Hematopoietic multipotent progenitor cell treated with erythropoietin and hydrocortisone succinate and interleukin-3 and kit ligand, for 4 days (in vitro differentiated cells): ENCODE data around the gene BHMT2.

Experiments used
- DNase-seq: peaks from one replicate; pipeline ENCODE4 v3.0.0-alpha.2; 2015

The BHMT2 gene

GRCh38 chr5:79069488-79070349 lies at the start of gene BHMT2, which contains the start of gene DMGDH:
Gene BHMT2, plus strand, starts transcription at chr5:79069767. Its CDS starts 16 bp downstream, at chr5:79069783.
Gene DMGDH, minus strand, starts transcription at chr5:79069674. Its CDS starts 54 bp downstream, at chr5:79069620.
- DNase-seq: peak; percentile 37

- peak; percentile 85 for DNase-seq
Measured at GRCh38 chr5:79020861-79021561, 48.6 kb upstream of the BHMT2 start.

GRCh38 chr5:79021753-79022152 lies 47.8 kb upstream of the BHMT2 start:
- DNase-seq: no peak

GRCh38 chr5:79022771-79023170 lies 46.8 kb upstream of the BHMT2 start:
- DNase-seq: no peak

GRCh38 chr5:79023348-79023747 lies 46.2 kb upstream of the BHMT2 start:
- no peak for DNase-seq

GRCh38 chr5:79023947-79024346 lies 45.6 kb upstream of the BHMT2 start:
- no peak for DNase-seq

GRCh38 chr5:79025054-79025472 lies 44.5 kb upstream of the BHMT2 start:
- DNase-seq: peak; percentile 76

- DNase-seq: no peak
Measured at GRCh38 chr5:79030663-79031484, 38.7 kb upstream of the BHMT2 start.

GRCh38 chr5:79031485-79031867 lies 38.1 kb upstream of the BHMT2 start:
- no peak for DNase-seq

GRCh38 chr5:79032031-79032695 lies 37.4 kb upstream of the BHMT2 start:
- no peak for DNase-seq

GRCh38 chr5:79032782-79033181 lies 36.8 kb upstream of the BHMT2 start:
- DNase-seq: no peak

GRCh38 chr5:79035237-79035636 lies 34.3 kb upstream of the BHMT2 start:
- DNase-seq: no peak

GRCh38 chr5:79036769-79037168 lies 32.8 kb upstream of the BHMT2 start:
- DNase-seq: no peak

GRCh38 chr5:79042188-79042587 lies 27.4 kb upstream of the BHMT2 start:
- DNase-seq: no peak

- no peak for DNase-seq
Measured at GRCh38 chr5:79047199-79047598, 22.4 kb upstream of the BHMT2 start.

- no peak for DNase-seq
Measured at GRCh38 chr5:79048437-79048836, 21.1 kb upstream of the BHMT2 start.

- DNase-seq: no peak
Measured at GRCh38 chr5:79050498-79050897, 19.1 kb upstream of the BHMT2 start.

GRCh38 chr5:79053321-79053720 lies 16.2 kb upstream of the BHMT2 start:
- no peak for DNase-seq

- no peak for DNase-seq
Measured at GRCh38 chr5:79055017-79055416, 14.6 kb upstream of the BHMT2 start.

GRCh38 chr5:79056847-79057246 lies 12.7 kb upstream of the BHMT2 start:
- no peak for DNase-seq

GRCh38 chr5:79059674-79060073 lies 9.9 kb upstream of the BHMT2 start:
- DNase-seq: no peak

- no peak for DNase-seq
Measured at GRCh38 chr5:79062436-79062835, 7.1 kb upstream of the BHMT2 start.

GRCh38 chr5:79070350-79070667 lies 742 bp downstream of the BHMT2 start:
- DNase-seq: peak; percentile 1
